ENCODE measurements around the gene PCYT2.

PCYT2 gene

DNA sequence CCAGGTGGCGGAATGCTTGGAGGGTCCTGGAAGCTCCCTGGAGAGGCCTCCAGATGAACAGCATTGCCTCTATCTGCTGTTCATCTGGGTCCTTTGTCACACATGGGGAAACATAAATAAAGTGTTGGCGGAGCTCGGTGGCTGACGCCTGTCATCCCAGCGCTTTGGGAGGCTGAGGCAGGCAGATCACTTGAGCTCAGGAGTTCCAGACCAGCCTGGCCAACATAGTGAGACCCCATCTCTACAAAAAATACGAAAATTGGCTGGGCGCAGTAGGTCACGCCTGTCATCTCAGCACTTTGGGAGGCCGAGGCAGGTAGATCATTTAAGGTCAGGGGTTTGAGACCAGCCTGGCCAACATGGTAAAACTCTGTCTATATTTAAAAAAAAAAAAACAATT, 33.7 kb upstream of the PCYT2 start:
- DNase-seq (ENCODE audit: low read depth in 2 of 2): no peak

DNA sequence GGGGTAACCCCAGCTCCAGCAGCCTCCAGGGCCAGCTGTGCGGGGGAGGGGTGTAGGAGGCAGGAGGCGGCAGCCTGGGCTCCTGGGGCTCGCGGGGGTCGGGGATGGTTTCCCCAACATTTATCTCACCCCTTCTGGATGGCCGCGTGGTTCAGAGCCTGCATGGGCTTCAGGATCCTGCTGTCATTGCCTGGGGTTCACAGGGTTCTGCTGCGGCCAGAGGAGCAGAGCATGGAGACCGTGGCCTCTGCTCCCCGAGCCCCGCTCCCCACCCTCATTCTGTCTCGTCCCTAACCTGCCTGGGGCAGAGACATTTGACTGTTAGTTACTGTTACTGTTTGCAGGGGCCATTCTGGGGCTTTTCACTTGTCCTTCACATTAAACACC, 31.0 kb upstream of the PCYT2 start:
- DNase-seq (ENCODE audit: low read depth in 2 of 2): no peak

DNA sequence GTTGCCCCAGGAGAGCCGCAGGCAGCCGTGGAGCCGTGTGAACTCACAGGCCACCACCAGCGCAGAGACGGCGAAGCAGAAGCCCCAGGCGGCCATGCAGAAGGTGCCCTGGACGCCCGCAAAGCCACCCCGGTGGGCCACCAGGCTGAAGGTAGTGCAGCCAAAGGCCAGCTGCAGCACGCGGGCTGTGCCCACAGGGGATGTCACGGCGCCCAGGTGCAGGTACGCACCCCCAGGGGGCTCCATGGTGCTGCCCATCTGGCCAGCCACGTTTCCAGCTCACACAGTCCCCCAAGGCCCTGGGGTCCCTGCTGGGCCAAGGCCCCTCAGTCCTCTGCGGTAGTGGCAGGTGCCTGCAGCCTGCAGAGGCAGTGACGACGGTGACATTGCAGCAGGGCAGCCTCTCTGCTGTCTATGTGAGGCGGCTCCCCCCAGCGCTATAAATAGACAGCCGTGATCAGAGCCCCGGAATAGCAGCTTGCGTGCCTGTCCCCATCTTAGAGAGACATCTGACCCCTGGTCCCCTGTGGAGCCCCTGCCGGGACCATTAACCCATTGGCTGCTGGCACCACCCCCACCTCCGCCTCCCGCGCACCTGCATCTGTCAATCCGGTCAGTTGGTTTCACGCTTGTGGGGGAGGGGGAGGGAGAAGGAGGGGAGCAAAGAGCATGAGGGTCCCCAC, 30.4 kb upstream of the PCYT2 start:
- no peak for DNase-seq (ENCODE audit: low read depth in 2 of 2)

DNA sequence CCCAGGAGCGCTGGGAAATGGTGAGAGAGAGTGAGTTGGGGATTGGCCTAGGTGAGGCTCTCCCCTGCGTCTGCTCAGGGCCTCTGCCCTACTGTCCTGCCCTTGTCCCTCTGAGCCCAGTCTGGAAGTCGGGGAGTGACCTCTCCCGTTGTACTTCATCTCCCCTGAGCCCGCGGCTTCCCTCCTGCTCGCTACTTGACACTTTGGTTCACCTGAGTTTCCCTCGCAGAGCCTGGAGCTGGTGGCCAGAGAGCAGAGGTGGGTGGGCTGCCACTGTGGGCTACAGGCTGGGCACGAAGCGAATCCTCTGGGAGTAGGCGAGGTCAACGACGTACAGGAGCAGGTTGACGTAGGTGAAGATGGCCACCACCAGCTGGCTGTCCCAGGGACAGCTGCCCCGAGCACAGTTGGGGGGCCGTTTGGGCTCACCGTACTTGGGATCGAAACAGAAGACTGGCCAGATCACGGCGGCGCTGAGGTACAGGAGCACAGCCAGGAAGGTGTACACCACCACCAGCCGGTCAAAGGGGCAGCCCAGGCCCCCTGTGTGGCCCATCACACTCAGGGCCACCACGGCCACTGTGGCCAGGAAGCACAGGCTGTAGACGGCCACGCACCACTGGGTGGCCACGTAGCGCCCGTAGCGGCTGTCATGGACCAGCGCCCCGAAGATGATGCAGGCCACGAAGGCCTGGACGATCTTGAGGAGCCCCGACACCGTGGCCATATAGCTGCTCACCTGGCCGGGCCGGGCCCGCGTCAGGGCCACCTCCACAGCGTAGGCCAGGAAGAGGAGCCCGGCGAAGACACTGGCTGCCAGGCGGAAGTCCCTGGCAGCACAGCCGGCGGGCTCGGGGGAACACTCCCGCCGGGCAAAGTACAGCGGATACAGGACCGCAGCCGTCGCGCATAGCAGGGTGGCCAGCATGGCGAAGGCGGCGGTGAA, 29.6 kb upstream of the PCYT2 start:
- DNase-seq (ENCODE audit: low read depth in 2 of 2): no peak

DNA sequence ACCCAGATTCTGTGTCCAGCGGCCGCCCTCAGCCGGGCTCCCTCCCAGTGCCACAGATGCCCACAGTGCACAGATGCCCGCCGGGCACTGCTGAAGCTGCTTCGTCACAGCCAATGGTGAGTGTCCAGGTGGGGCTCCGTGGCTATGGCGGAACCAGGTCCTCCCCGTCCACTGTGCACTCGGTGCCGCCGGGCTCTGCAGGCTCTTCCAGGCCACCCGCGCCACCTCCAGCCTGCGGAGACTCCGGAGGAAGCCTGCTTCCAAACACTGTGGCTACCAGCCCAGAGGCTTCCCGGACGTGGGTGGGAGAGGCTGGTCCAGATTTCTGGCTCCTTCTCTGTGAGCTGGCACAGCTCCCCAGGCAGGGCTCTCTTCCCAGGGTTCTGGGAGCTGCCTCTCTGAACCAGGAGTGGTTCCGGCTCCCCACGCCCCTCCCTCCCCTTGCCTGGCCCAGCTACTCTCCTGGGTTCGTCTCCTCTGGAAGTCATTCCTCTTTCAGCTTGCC, 28.7 kb upstream of the PCYT2 start:
- no peak for DNase-seq (ENCODE audit: low read depth in 2 of 2)

DNA sequence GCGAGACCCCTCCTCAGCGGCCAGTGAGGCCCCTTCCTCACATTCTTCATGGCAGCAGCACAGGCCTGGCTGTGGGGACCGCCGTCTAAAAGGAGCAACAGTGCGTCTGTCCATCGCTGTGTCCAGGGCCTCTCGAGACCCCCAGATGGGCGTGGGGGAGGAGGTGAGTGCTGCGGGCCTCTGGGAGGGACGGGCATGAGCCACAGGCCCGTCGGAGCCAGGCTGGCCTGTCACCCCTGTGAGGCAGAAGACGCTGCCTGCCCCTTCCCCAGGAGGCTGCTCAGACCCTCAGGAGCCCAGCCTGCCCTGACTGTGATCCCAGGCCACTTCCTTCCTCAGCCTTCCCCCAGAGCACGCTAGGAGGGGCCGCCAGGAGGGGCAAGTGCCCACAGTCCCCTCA, 28.0 kb upstream of the PCYT2 start:
- DNase-seq (ENCODE audit: low read depth in 2 of 2): no peak

DNA sequence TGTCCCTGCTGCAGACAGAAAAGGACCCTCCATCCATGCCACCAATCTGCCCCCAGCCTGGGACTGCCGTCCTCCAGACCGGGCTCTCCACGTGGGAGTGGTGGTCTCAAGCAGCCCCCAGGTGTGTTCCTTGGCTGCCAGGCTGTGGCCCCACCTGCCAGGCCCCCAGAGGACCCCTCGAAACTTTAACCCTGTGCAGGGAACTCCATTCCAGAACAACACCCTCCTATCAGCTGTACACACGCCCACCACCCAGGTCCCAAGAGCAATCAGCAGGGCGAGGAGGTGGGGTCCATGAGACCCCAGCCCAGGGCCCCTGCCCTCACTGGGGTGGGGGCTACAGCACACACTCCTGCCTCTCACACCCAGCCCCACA, 24.5 kb upstream of the PCYT2 start:
- DNase-seq (ENCODE audit: low read depth in 2 of 2): no peak

DNA sequence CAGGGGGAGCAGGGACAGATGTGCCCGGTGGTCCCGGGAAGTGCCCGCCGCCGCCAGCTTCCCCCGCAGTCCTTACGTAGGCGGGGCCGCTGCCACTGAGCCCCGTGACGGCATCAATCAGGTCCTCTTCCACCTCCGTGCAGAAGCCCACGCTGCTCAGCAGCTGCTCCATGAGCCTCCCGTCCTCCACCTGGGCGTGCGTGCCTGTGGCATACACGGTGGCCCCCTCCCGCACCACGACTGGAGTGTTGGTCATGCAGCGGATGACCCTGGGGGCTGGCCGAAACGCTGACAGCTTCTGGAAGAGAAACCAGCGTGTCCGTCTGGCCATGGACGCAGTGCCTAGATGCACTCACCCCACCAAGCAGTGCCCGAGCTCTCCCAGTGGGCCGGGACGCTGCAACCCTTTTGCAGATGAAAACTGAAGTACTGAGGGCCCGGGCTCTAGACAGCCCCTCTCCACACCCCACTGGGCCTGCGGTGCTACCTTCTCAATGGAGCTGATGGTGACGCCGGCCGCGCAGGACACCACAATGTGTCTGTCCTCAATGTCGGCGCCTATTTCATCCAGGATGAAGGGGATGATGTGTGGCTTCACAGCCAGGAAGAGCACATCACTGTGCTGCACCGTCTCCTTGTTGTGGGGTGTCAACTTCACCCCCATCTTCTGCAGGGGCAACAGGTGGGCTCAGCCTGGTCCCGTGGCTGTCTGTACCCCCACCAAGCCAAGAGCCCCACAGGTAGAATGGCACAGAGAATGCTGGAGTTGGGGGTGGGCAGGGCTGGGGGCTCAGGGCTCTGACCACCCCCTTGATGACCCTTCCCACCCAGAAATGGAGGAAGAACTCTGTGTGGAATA, 23.9 kb upstream of the PCYT2 start:
- DNase-seq (ENCODE audit: low read depth in 2 of 2): no peak

DNA sequence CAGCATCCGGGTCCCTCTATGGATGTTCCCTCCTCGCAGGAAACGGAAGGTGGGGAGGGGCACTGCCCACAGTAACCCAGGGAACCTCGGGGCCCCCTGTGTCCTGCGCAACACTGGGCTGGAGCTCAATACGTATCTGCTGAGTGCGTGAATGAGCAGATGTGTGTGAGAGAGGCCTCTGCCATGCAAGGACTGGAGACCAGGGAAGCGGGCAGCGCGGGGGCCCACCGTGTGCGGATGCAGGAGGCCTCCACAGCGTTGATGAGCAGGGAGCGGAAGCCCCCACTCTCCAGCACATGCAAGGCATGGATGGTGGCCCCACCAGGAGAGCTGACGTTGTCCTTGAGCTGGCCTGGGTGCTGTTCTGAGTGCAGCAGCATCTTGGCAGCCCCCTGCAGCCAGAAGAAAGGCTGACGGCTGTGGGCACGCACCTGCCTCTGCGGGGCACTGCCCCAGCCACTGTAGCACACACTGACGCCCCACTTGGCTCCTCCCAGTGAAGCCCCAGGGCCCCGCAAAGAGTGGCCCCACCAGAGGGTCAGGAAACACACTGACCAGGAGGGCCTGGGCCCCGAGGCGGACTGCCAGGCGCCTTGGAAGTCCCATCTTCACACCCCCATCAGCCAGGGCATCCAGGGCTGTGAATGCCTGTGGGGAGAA, 23.0 kb upstream of the PCYT2 start:
- no peak for DNase-seq (ENCODE audit: low read depth in 2 of 2)

DNA sequence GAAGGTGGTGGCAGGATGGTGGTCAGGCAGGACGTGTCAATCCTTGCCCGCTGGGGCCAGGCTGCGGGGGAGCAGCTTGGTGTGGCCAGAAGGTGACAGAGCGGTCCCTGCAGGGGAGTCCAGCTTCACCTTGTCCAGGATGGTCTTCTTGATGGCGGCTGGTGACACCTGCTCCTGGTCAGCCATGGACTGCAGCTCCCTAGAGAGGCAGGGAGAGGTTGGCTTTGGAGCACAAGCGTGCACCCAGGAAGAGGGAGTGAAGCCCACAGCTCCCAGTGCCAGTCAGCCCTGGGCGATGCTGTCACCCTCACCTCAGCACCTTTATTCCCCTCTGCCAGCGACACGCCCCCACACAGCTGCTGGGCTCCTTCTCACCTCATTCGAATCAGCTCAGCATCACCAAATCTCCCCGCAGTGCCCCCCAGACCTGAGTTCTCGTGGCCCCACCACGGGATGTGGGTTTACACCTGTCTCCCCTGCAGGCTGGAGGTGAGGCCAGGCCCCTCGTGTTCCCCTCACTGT, 22.0 kb upstream of the PCYT2 start:
- no peak for DNase-seq (ENCODE audit: low read depth in 2 of 2)

DNA sequence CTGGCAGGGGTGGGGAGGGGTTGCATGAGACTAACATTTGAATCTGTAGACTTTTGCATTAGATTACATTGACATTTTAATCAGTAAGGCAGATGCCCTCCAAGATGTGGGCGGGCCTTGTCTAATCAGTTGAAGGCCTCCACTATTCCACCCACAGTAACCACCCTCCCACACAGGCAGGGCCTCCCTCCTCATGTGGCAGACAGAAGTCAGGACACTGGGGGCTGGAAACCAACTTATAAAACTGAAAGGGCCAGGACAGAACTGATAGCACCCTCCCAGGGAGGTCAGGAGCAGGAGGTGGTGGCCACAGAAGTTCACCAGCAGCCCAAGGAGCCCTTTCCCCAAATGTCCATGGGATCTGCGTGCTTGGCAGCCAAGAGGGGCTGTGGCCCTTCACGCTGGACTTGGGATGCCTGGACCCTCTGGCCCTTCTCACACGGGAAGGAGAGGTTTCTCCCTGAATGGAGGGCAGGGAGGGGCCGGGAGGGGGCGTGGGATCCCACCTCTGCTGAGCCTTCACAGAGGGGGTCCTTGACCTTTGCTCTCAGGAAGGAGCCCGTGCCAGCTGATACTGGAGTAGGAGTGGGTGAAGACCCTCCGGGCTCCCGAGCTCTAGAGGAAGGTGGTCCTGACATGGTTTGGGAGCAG, 21.3 kb upstream of the PCYT2 start:
- no peak for DNase-seq (ENCODE audit: low read depth in 2 of 2)

DNA sequence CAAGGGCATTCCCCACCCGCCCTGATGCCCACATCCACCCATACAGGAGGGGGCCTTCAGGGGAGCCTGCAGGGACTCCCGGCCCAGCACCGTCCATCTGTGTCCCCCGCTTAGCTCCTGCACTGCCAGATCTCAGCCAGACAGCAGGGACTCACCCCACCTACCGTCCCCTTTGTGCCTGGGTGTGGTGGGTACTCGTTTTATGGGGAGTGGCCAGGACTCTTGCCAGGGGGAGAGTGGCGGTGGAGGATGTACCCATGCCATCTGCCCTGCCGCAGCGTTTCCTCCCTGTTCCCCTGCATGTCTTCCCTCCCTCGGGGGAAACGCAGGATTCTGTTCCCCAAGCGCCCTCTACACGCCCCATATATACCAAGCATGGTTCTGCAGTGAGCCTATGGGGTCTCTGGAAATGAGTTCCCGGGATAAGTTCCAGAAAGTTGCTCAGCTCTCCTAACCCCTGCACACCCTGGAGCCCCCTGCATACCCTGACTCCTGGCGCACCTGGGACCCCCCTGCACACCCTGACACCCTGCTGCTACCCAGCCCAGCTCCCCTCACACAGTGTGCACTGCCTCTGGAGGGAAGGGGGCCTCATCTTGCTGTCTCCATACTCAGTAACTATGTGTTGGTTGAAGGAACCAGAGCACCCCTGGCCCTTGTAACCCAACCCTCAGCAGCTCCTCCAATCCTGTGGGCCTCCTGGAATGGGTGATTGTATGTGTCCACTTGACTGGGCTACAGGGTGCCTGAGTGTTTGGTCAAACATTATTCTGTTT, 20.5 kb upstream of the PCYT2 start:
- DNase-seq (ENCODE audit: low read depth in 2 of 2): no peak

DNA sequence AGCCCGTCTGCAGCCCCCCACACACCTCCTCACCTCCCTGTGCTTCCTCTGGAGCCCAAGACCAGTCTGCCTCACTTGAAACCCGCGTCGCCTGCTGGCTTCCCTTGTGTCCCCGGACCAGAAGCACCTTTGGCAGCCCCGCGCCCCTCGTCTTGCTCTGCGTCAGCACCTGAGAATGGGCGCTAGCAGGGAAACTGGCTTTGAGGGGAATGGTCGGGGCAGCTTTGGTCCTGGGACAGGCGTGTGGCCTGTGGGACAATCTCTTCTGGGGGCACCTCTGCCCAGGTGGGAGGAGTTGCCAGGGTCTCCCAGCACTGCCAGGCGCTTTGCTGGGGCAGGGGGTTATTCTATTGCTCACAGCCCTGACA, 20.0 kb upstream of the PCYT2 start:
- no peak for DNase-seq (ENCODE audit: low read depth in 2 of 2)

DNA sequence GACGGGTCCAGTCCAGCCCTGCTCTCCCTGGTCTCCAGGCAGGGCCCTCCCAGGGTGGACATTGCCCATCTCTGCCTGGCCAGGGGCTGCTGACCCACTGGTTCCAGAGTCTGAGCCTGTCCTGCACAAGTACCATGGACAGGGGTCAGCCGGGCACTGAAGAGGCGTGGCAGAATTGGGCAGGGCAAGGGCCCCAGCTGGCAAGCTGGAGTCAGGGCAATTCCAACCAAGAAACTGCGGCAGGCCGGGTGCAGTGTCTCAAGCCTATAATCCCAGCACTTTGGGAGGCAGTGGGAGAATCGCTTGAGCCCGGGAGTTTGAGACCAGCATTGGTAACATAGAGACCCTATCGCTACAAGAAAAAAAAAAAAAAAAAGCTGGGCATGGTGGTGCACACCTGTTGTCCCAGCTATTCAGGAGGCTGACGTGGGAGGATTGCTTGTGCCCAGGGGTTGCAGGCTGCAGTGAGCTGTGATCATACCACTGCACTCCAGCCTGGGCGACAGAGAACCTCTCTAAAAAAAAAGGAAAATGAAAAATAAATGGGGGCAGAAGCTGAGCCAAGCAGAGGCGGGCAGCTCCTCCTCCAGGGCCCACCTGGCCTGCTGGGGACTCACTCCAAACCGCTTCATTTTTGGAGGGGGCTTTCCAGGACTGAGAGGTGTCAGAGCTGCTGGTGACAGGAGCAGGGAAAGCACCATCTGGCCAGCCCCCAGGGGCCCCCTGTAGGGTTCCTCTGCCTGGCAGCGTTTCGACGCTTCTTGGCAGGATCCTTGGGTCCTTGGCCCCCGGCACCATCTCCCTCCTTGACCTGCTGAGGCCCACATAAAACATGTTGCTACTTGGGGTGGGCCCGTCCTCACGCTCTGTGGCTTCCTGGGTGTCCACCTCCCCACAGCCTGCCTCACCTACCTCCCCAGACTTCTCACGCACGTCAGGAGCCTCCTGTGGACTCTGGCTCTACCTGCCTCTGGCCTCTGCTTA, 19.2 kb upstream of the PCYT2 start:
- DNase-seq (ENCODE audit: low read depth in 2 of 2): no peak

DNA sequence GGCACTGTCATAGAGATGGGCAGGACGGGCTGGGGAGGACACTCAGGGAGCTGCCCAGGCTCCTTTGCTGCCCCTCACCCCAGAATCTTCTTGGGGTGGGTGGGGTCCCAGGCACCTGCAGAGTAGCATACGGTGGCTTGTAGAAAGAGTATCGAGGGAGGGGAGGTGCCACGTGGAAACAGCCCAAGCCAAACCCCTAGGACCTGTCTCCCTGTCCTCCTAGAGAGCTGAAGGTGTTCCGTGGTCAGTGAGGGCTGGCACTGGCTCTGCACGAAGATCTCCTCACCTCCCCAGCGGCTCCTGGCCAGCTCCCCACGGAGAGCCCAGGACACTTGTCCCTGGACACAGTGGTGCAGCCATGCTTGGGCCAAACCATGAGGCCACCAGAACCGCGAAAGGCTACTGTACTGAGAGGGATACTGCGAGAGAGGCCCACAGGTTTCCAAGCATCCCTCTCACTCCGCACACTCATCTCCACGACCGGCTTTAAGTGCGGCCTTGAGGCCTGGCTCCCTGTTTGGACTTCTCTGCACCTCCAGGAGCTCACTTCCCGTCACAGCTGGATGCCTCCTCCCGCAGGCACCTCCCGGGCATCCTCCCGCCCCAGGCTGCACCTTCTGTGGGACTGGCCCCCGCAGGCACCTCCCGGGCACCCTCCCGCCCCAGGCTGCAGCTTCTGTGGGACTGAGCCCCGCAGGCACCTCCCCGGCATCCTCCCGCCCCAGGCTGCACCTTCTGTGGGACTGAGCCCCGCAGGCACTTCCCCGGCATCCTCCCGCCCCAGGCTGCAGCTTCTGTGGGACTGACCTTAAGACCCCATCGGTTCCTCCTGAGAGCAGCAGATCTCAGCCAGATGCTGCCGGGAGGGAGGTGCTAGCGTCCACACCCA, 18.3 kb upstream of the PCYT2 start:
- DNase-seq (ENCODE audit: low read depth in 2 of 2): no peak

DNA sequence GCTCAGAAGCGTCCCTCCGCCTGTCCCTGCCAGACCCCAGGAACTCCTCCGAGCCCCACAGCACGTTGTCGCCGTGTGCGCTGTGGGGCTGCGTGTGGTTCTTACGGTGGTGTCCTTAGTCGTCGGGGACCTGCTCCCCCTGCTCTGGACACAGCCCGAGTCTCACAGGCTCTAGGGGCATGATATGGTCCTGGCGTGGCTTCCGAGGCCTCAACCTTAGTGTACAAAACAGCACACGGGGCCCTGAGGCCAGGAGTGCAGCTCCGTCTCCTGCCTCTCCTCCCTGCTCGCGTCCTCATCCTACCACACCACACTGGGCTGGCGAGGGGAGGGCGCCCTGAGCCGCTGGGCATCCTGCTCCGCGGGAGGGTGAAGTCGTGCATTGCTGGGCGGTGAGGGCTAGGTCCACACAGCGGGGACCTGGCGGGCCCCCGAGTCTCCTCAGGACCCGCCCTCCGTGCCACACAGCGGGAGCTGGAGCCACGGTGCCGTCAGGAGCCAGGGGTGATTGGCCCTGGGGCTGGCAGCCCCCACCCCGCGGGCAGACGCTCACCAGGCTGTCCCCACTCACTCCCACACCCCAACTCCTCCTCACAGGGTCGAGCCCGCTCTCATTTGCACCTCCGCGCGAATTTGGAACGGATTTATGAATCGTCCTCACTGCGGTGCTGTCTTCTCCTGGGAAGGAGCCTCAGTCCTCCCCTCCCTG, 17.5 kb upstream of the PCYT2 start:
- DNase-seq (ENCODE audit: low read depth in 2 of 2): no peak

All from stimulated activated CD4-positive, alpha-beta T cell treated with anti-CD3 and anti-CD28 coated beads, Interleukin-1b, Interleukin-23, amount 100 ng/mL, for 1 hour (primary cell).